ENCODE data around the gene RPA1.

GRCh38 chr17:1871756-1872155 lies 42.0 kb downstream of the RPA1 start:
- TF ChIP-seq CTCF (IDR thresholded peaks at IDR 0.05): no peak
- TF ChIP-seq POLR2A (IDR thresholded peaks at IDR 0.05): no peak
- TF ChIP-seq EP300 (IDR thresholded peaks at IDR 0.05): no peak
